Trophoblast cell (in vitro differentiated cells and primary cell): ENCODE measurements around the gene CHST11.
A peak's percentile ranks its signal among the peaks of the same experiment; 100 is the strongest.

Experiments
- DNase-seq, 2 donors: peaks; one replicate each; pipeline ENCODE4 v3.0.0-alpha.2; 2016
- H2AFZ ChIP-seq: 2 replicates; pipeline ENCODE4 v1.6.1; 2013; ENCODE audit warnings: low read length, moderate library complexity, mild to moderate bottlenecking; ENCODE audit not compliant: insufficient read depth, poor library complexity
- H2AK5ac ChIP-seq: 2 replicates; pipeline ENCODE4 v1.6.1; 2013; ENCODE audit warnings: mild to moderate bottlenecking, low read length
- H2BK120ac ChIP-seq: 2 replicates; pipeline ENCODE4 v1.6.1; 2013; ENCODE audit warnings: low read length, mild to moderate bottlenecking, moderate library complexity; ENCODE audit not compliant: insufficient read depth, poor library complexity
- H2BK12ac ChIP-seq: 2 replicates; pipeline ENCODE4 v1.6.1; 2013; ENCODE audit warnings: mild to moderate bottlenecking, low read length, moderate library complexity
- H2BK5ac ChIP-seq: 2 replicates; pipeline ENCODE4 v1.6.1; 2013; ENCODE audit warnings: low read length, low read depth, moderate library complexity, mild to moderate bottlenecking; ENCODE audit not compliant: poor library complexity
- H3K14ac ChIP-seq: 2 replicates; pipeline ENCODE4 v1.6.1; 2013; ENCODE audit warnings: mild to moderate bottlenecking, low read length
- H3K18ac ChIP-seq: 2 replicates; pipeline ENCODE4 v1.6.1; 2013; ENCODE audit warnings: mild to moderate bottlenecking, low read length
- H3K23ac ChIP-seq: 2 replicates; pipeline ENCODE4 v1.6.1; 2013; ENCODE audit warnings: low read length
- H3K27ac ChIP-seq: 2 replicates; pipeline ENCODE4 v1.5.1; 2013; ENCODE audit warnings: low read depth, mild to moderate bottlenecking, inconsistent platforms, low read length, moderate library complexity
- H3K27me3 ChIP-seq: 2 replicates; pipeline ENCODE4 v1.6.1; 2013; ENCODE audit warnings: inconsistent platforms, mild to moderate bottlenecking, low read length, moderate library complexity; ENCODE audit not compliant: insufficient read depth
- H3K36me3 ChIP-seq, 2 experiments: 1 replicate in 1 of 2; 2 replicates in 1 of 2; pipeline ENCODE4 v1.6.1; 2013; ENCODE audit warnings: low read length in 2 of 2, mild to moderate bottlenecking in 2 of 2, moderate library complexity in 1 of 2; ENCODE audit not compliant: insufficient read depth in 2 of 2, control insufficient read depth in 1 of 2
- H3K4ac ChIP-seq: 2 replicates; pipeline ENCODE4 v1.6.1; 2013; ENCODE audit warnings: low read depth, mild to moderate bottlenecking, low read length, moderate library complexity
- H3K4me1 ChIP-seq, 2 experiments: 1 replicate in 1 of 2; 2 replicates in 1 of 2; pipeline ENCODE4 v1.6.1; 2013; ENCODE audit warnings: low read length in 2 of 2, mild to moderate bottlenecking in 2 of 2, moderate library complexity in 1 of 2; ENCODE audit not compliant: insufficient read depth in 2 of 2, control insufficient read depth in 1 of 2
- H3K4me2 ChIP-seq: 2 replicates; pipeline ENCODE4 v1.6.1; 2013; ENCODE audit warnings: inconsistent platforms, mild to moderate bottlenecking, low read length, moderate library complexity
- H3K4me3 ChIP-seq: 2 replicates; pipeline ENCODE4 v1.5.1; 2013; ENCODE audit warnings: mild to moderate bottlenecking, low read depth, low read length, inconsistent platforms
- H3K79me1 ChIP-seq: one replicate; pipeline ENCODE4 v1.6.1; 2013; ENCODE audit warnings: low read length
- H3K79me2 ChIP-seq: 2 replicates; pipeline ENCODE4 v1.6.1; 2013; ENCODE audit warnings: low read length, mild to moderate bottlenecking; ENCODE audit not compliant: control insufficient read depth, insufficient read depth, poor library complexity
- H3K9ac ChIP-seq: 2 replicates; pipeline ENCODE4 v1.6.1; 2013; ENCODE audit warnings: mild to moderate bottlenecking, low read length
- H3K9me3 ChIP-seq: 2 replicates; pipeline ENCODE4 v1.6.1; 2013; ENCODE audit warnings: low read depth, mild to moderate bottlenecking, control low read depth, inconsistent platforms, low read length; ENCODE audit not compliant: insufficient read depth
- H4K12ac ChIP-seq: 2 replicates; pipeline ENCODE4 v1.6.1; 2013; ENCODE audit warnings: low read depth, mild to moderate bottlenecking, low read length, moderate library complexity
- H4K8ac ChIP-seq: 2 replicates; pipeline ENCODE4 v1.6.1; 2013; ENCODE audit warnings: low read depth, mild to moderate bottlenecking, low read length, moderate library complexity
- H4K91ac ChIP-seq: one replicate; pipeline ENCODE4 v1.6.1; 2013; ENCODE audit warnings: low read depth, mild to moderate bottlenecking, low read length, moderate library complexity
- WGBS: extraction: QIAGEN DNeasy Blood & Tissue Kit; methylation state at CpG from one replicate; pipeline ENCODE4 v1.1.7; 2013; ENCODE audit warnings: missing lambda C conversion rate; ENCODE audit not compliant: insufficient read length, insufficient coverage; ENCODE audit errors: extremely low coverage; 5-methylcytosine and 5-hydroxymethylcytosine counted together

Gene CHST11

GRCh38 chr12:104643093-104643818, 186.5 kb downstream of the CHST11 start:
- H2AK5ac ChIP-seq: no peak overlapping the region
- H3K4me3 ChIP-seq: no peak overlapping the region
- H3K79me1 ChIP-seq: no peaks in the 10 kb centered on the region
- no CpG with 5 or more reads among the region's 8 CpGs for WGBS
- H4K12ac ChIP-seq: no peak overlapping the region
- H3K9me3 ChIP-seq: peaks cover 4% of the 10 kb centered on the region
- no peaks in the 10 kb centered on the region for H3K4me1 ChIP-seq
- no peaks in the 10 kb centered on the region for H3K27me3 ChIP-seq
- H3K18ac ChIP-seq: no peak overlapping the region
- H2BK120ac ChIP-seq: no peak overlapping the region
- H3K79me2 ChIP-seq: no peaks in the 10 kb centered on the region
- no peak overlapping the region for H3K27ac ChIP-seq
- no peak overlapping the region for H2BK12ac ChIP-seq
- no peak overlapping the region for H4K91ac ChIP-seq
- no peak overlapping the region for H2BK5ac ChIP-seq
- H3K4ac ChIP-seq: no peak overlapping the region
- H4K8ac ChIP-seq: no peak overlapping the region
- H3K9ac ChIP-seq: no peak overlapping the region
- no peak overlapping the region for H3K4me2 ChIP-seq
- no peak overlapping the region for H3K14ac ChIP-seq
- no peak overlapping the region for H2AFZ ChIP-seq
- peak in 1 of 2 donors; percentile 18 for DNase-seq
- no peaks in the 10 kb centered on the region for H3K36me3 ChIP-seq
- H3K23ac ChIP-seq: no peak overlapping the region

- H2BK12ac ChIP-seq: no peak overlapping the region
- no peak for DNase-seq
- H3K79me2 ChIP-seq: no peaks in the 10 kb centered on the region
- H3K4me2 ChIP-seq: no peak overlapping the region
- H4K12ac ChIP-seq: no peak overlapping the region
- H2AFZ ChIP-seq: no peak overlapping the region
- H3K79me1 ChIP-seq: no peaks in the 10 kb centered on the region
- H3K4ac ChIP-seq: no peak overlapping the region
- no peak overlapping the region for H4K8ac ChIP-seq
- H3K9ac ChIP-seq: no peak overlapping the region
- H3K4me3 ChIP-seq: no peak overlapping the region
- no peak overlapping the region for H3K23ac ChIP-seq
- H3K4me1 ChIP-seq: no peaks in the 10 kb centered on the region
- H3K9me3 ChIP-seq: peaks cover 4% of the 10 kb centered on the region
- H2BK120ac ChIP-seq: no peak overlapping the region
- no peaks in the 10 kb centered on the region for H3K27me3 ChIP-seq
- no peak overlapping the region for H4K91ac ChIP-seq
- H2BK5ac ChIP-seq: no peak overlapping the region
- no peak overlapping the region for H3K14ac ChIP-seq
- no peak overlapping the region for H2AK5ac ChIP-seq
- no peak overlapping the region for H3K18ac ChIP-seq
- H3K27ac ChIP-seq: no peak overlapping the region
- H3K36me3 ChIP-seq: no peaks in the 10 kb centered on the region
- WGBS: no CpG with 5 or more reads among the region's 12 CpGs
These were observed 187.3 kb downstream of the CHST11 start for GRCh38 chr12:104643819-104644669.

DNA sequence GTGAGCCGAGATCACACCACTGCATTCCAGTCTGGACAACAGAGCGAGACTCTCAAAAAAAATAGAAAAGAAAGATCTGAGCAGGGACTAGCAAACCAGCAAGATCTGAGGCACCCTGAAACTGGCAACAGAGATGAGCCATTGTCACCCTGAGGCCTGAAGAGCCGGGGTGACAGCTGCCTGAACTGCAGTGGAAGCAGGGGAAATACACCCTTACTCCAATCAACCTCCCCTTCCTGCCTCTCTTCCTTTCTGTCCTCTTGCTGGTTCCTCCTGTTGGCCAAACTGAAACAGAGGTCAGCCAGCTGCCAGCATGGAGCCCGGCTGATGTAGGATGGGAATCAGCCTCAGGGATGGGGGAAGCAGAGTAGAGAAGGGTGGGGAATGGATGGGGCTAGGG, 192.0 kb downstream of the CHST11 start:
- H3K14ac ChIP-seq: no peak overlapping the region
- no peak overlapping the region for H4K12ac ChIP-seq
- no peaks in the 10 kb centered on the region for H3K27me3 ChIP-seq
- no peak overlapping the region for H2BK5ac ChIP-seq
- H3K79me2 ChIP-seq: no peaks in the 10 kb centered on the region
- no peak overlapping the region for H2BK120ac ChIP-seq
- H3K18ac ChIP-seq: no peak overlapping the region
- no peak overlapping the region for H3K27ac ChIP-seq
- H2AK5ac ChIP-seq: no peak overlapping the region
- H3K9me3 ChIP-seq: peaks cover 4% of the 10 kb centered on the region
- H3K79me1 ChIP-seq: no peaks in the 10 kb centered on the region
- peak overlapping the region; percentile 39 for H3K9ac ChIP-seq
- no peak overlapping the region for H4K8ac ChIP-seq
- no CpG with 5 or more reads among the region's 4 CpGs for WGBS
- H3K4ac ChIP-seq: no peak overlapping the region
- H4K91ac ChIP-seq: no peak overlapping the region
- H3K4me2 ChIP-seq: no peak overlapping the region
- no peak overlapping the region for H2BK12ac ChIP-seq
- no peak overlapping the region for H3K23ac ChIP-seq
- H2AFZ ChIP-seq: no peak overlapping the region
- H3K4me3 ChIP-seq: no peak overlapping the region
- DNase-seq: no peak
- H3K36me3 ChIP-seq: peaks cover 0 to 3% of the 10 kb centered on the region in 2 experiments
- H3K4me1 ChIP-seq: no peaks in the 10 kb centered on the region

DNA sequence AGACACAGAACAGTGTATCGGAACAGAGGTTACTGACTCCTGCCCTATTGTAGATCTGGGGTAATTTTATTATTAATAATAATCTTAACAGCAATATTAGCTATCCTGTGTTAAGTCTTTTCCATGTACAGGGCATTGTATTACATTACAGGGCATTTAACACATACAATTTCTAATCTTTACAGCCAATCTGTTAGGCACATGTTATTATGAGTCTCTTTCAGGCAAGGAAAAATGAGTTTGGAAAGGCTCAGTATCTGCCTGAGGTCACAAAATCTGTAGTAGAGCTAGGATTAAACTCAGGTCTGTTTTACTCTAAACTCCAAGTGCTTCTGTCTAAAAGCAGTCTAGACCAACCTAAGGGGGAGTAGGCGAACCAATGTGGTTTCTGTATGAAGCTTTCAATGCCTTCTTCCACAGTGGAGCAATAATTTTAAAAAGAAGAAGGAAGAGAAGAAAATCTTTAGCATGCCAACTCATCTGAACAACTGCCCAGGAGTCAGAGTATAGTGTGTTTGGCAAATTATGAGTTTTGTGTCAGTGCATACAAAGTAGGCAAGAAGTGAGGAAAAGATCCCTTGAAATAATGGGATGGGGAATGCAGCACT, 192.6 kb downstream of the CHST11 start:
- Histone ChIP-seq H2AK5ac (no peak overlapping the region), H3K4ac (no peak overlapping the region), H3K27me3 (no peaks in the 10 kb centered on the region), H3K9ac (no peak overlapping the region), H2BK120ac (no peak overlapping the region), H2BK12ac (no peak overlapping the region), H3K4me3 (no peak overlapping the region), H3K14ac (no peak overlapping the region), H4K8ac (no peak overlapping the region), H4K12ac (no peak overlapping the region), H3K9me3 (peaks cover 4% of the 10 kb centered on the region), H3K18ac (no peak overlapping the region), H4K91ac (no peak overlapping the region), H2BK5ac (no peak overlapping the region), H3K4me1 (no peaks in the 10 kb centered on the region), H3K27ac (no peak overlapping the region), H3K23ac (no peak overlapping the region), H2AFZ (no peak overlapping the region), H3K79me1 (no peaks in the 10 kb centered on the region), H3K4me2 (no peak overlapping the region), H3K36me3 (peaks cover 0 to 3% of the 10 kb centered on the region in 2 experiments), H3K79me2 (no peaks in the 10 kb centered on the region)
- no CpG with 5 or more reads among the region's 2 CpGs for WGBS
- no peak for DNase-seq
